KBM-7 (cell line): ENCODE measurements around the gene TTC34.

ENCODE experiments used
- DNase-seq: peaks from one replicate; pipeline ENCODE4 v3.0.0-alpha.2; 2015
- in situ Hi-C: fragments of 300-500 bp; cut with MboI; formaldehyde crosslinking; loops from 2 replicates; pipeline ENCODE4 v1.14.3; 2020; ENCODE audit warnings: low sequenced_read_pairs, low pct_unique_long_range_greater_than_20kb, mixed read lengths

Gene TTC34

GRCh38 chr1:2602866-2603520, 198.5 kb downstream of the TTC34 start:
- DNase-seq, result no peak
- in situ Hi-C loops, result no loop called here

- no peak for DNase-seq
- in situ Hi-C loops, result no loop called here
Observed at GRCh38 chr1:2602311-2602835, 199.1 kb downstream of the TTC34 start.

DNA sequence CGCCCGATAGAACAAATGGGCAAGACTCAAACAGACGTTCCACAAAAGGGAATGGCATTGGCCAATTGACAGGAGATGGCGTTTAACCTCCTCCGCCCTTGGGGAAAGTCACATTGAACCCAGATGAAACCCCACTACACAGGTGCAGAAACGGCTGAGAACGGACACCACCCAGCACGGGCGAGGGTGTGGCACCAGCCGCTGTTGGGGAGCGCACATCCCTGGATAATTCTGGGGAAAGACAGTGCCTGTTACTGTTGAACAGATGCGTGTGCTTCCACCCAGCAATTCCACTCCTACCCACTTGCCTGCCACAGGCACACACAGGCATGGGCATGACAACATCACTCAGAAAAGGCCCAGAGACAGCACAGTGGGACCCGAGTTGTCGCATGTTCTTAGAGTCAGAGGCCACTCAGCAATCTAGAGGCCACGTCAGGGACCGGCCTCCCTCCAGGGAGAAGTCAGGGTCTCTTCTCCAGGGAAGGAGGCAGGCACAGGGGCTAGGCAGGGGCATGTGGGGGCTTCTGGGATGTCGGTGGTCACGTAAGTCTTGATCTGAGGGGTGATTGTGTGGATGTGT, 199.7 kb downstream of the TTC34 start:
- no peak for DNase-seq
- in situ Hi-C loops, result no loop called here

GRCh38 chr1:2598329-2598931, 203.1 kb downstream of the TTC34 start:
- in situ Hi-C loops, result loop anchor here (25.0 kb wide), 1 partner anchor 189 kb away; no protein-coding TSS in a partner anchor
- DNase-seq, result no peak

DNA sequence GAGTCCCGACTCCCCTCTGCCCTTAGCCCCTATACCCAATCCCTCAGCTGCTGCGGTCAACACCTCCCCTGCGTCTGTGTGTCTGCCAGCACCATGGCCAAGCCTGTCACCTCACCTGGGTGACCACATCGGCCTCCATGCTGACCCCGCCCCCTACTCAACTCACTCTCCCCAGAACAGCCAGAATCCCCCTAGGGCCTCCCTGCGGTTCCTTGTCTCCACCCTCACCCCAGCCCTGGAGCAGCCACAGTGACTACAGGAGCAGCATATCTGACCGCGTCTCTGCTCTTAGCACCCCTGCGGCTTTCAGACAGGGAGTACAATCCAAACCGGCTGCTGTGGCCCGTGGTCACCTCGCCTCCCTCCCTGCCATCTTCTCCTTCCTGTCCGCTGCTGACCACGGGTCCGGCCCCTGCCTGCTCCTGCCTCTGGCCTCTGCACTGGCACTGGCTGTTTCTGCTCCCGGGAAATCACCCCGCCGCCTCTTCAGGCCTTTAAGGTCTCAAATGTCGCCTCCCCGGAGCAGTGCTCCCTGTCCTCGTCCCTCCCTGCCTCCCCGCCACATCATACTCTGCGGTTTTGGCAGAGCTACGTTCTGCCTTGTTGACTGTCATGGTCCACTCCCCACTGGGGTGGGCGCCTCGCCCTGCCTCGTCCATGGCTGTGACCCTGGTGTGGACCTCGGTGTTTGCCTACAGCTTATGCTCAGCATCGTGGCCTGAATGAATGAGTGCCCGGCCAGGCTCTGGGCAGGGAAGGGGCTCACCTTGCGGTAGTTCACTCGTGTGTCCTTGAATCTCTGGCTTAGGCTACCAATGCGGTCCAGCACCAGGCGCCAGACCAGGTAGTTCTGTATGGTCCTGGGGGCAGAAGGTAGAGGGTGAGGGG, 203.8 kb downstream of the TTC34 start:
- no peak for DNase-seq
- in situ Hi-C loops, result loop anchor here (25.0 kb wide), 1 partner anchor 190 kb away; no protein-coding TSS in a partner anchor

DNA sequence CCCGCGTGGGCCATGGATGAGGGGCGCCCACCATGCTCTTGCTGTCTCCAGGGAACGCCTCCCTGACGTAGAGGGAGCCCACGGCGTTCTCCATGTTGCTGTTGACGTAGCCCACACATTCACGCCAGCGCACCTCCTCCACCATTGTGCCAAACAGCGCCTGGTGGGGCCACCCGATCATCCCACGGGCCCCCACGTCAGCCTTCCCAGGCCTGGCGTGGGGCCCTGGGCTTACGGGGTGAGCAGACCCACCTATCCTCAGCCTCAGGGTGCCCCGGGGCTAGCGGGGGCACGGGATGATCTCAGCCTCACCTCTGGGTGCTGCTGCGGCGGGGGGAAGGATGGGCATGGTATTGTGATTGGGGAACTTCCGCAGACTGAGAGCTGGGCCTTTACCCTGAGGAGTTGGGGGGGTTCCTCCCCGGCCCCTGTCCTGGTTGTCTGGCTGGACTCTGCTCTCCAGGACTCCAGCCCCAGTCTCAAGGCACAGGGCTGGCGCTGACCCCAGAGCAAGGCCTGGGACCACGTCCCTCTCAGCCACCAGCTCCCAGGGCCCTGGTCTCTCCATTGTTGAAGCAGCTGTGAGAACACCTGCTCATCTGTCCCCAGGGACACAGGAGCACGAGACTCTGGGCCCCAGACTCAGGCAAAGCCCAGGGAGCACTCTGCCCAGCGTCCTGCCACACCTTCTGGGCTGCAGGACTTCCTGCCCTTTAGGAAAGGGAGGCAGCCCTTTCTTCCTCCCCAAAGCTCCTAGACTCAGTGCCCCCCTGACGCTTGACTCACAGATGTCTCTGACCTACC, 204.8 kb downstream of the TTC34 start:
- in situ Hi-C loops, result loop anchor here (25.0 kb wide), 1 partner anchor 191 kb away; no protein-coding TSS in a partner anchor
- no peak for DNase-seq

DNA sequence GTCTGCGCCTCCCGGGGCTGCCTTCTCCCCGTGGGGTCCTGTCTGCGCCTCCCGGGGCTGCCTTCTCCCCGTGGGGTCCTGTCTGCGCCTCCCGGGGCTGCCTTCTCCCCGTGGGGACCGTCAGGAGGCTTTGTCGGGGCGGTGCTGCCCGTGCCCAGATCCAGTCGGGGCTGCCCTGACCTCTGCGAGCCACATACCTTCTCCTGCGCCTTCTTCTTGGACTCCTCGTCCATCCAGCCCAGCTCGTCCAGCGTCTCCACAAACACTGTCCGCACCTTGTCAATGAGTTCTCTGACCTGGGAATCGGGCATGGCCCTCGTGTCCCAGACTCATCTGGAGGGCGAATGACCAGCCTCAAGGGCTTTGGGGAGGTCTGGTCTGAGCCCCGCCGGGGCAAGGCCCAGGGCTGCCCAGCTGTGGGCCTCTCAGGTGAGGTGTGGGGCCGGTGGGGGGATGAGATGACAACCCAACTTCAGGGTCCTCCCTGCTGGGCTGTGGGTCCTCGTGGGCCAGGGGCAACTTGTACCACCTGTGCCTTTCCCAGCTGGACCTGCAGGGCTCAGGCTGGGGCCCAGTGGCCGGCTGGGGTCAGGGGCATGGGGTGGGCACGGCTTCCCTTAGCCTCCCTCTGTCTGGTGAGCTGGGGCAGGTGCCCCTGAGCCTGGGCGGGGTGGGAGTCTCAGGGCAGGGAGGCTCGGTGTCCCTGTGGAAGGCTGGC, 205.5 kb downstream of the TTC34 start:
- no peak for DNase-seq
- in situ Hi-C loops, result loop anchor here (25.0 kb wide), 1 partner anchor 191 kb away; no protein-coding TSS in a partner anchor

GRCh38 chr1:2595261-2595811, 206.2 kb downstream of the TTC34 start:
- in situ Hi-C loops, result loop anchor here (25.0 kb wide), 1 partner anchor 192 kb away; no protein-coding TSS in a partner anchor

GRCh38 chr1:2594641-2595131, 206.8 kb downstream of the TTC34 start:
- in situ Hi-C loops, result loop anchor here (25.0 kb wide), 1 partner anchor 193 kb away; no protein-coding TSS in a partner anchor
- no peak for DNase-seq

More at GRCh38 chr1:2595261-2595811, 206.2 kb downstream of the TTC34 start:
- no peak for DNase-seq

DNA sequence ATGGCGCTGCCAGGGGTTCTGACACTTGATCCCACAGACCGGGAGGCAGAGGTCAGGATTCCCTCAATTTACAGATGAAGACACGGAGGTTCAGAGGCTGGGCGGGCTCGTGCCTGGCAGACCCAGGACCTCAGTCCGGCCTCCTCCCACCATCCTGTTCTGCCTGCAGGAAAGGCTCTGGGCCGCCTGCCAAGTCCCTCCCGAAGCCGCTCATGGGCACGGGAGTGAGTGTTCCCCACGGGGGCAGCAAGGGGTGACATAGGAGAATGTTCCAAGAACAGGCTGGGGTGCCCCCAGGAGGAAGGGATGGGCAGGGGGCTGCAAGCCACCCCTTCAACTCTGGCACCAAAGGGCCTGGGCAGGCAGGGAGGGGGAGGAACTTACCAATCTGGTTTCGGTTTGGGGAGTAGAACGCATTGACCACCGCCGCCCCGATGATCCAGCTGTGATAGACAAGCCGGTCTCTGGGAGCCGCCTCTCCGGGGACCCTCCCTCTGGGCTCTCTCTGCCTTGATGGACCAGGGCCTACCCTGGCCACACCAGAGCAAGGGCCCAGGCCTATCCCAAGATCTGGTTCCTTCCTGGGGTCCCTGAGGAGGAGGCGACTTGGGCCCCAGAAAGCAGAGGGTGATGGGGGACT, 207.4 kb downstream of the TTC34 start:
- peak; percentile 23 for DNase-seq
- in situ Hi-C loops, result loop anchor here (25.0 kb wide), 1 partner anchor 193 kb away; no protein-coding TSS in a partner anchor

DNA sequence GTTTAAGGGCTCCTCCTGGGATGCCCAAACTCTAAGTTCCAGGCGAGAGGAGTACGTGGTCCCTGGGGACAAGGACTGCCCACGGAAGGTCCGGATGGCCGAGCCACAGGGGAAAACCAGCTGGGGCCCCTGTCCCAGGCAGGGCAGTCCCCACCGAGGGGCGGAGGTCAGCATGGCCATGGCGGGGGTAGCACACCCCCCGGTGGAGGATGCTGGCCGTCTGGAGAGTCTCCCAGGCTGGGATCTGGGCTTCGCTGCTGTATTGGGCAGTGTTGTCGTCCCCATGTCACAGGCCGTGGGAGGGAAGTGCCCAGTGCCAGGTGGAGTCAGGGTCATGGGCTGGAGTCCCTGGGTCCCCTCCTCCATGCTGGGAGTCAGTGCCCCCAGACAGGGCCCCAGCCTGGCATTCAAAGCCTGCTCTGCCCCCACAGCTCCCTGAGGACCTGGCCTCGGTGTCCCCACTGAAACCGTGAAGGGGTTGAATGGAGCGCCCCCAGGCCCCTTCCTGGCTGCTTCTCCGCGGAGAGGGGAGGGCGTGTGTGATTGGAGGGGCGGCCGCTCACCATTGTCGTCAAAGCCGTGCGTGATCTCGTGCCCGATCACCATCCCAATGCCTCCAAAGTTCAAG, 208.1 kb downstream of the TTC34 start:
- DNase-seq, result no peak
- in situ Hi-C loops, result loop anchor here (25.0 kb wide), 1 partner anchor 194 kb away; no protein-coding TSS in a partner anchor

DNA sequence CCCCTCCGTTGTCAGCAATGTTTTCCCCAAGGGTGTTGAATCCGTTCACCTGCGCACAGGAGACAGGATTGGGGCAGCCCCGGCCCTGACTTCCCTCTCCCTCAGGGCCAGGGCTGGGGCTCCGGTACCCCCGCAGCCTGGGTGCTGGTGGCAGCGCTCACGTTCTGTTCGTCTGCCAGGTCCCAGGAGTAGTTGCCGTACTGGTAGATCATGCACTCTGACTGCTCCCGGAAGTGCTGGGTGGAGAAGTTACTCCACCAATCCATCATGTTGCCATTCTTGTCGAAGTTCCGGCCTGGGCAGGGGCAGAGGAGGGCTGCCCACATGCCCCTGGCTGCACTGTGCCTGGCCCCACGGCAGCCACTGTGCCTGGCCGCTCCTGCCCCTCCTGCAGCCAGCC, 208.8 kb downstream of the TTC34 start:
- no peak for DNase-seq
- in situ Hi-C loops, result loop anchor here (25.0 kb wide), 1 partner anchor 195 kb away; no protein-coding TSS in a partner anchor

DNA sequence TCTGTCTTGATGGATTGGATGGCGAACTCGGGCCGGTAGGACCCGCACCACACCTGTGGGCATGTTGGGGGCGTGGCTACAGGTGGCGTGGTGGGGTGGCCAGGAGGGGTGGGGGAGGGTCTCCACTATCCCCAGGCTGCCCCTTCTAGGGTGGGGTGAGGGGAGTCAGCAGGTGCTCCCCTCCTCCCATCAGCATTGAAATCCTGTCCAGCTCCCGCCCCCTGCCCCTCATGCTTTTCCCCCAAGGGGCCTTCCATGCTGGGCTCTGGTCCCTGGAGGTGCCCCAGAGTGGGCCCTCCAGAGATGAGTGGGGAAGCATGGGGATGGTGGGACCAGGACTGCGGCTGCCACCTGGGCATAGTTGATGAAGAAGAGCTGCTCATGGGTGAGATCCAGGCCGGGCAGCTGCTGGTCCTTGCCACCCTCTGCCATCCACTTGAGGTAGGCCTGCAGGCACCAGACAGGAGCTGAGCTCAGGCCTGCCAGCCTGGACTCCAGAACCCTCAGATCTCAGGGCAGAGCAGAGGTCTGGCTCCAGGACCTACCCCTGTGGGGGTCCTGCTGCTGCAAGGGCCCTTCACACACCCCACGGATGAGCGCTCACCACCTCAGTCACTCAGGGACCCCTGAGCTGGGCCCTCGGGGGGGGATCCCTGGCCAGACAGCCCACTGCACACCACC, 209.8 kb downstream of the TTC34 start:
- in situ Hi-C loops, result loop anchor here (25.0 kb wide), 1 partner anchor 196 kb away; no protein-coding TSS in a partner anchor
- DNase-seq, result no peak

GRCh38 chr1:2591233-2591580, 210.3 kb downstream of the TTC34 start:
- in situ Hi-C loops, result loop anchor here (25.0 kb wide), 1 partner anchor 196 kb away; no protein-coding TSS in a partner anchor
- no peak for DNase-seq
